HEK293 (cell line): Measurements from ENCODE around the gene VSTM2B.

Source experiments
- EGR2 ChIP-seq: fragments of 450-650 bp; formaldehyde crosslinking; IDR thresholded peaks from 2 replicates; pipeline ENCODE4 v1.5.1; 2016; ENCODE audit warnings: low read depth, missing biosample characterization, missing genetic modification characterization
- GLI4 ChIP-seq: fragments of 450-650 bp; formaldehyde crosslinking; IDR thresholded peaks from 2 replicates; pipeline ENCODE4 v1.5.1; 2016; ENCODE audit warnings: missing biosample characterization, missing genetic modification characterization
- GLIS1 ChIP-seq: fragments of 450-650 bp; formaldehyde crosslinking; IDR thresholded peaks from 2 replicates; pipeline ENCODE4 v1.5.1; 2016; ENCODE audit warnings: missing biosample characterization, missing genetic modification characterization
- KLF16 ChIP-seq: fragments of 450-650 bp; formaldehyde crosslinking; IDR thresholded peaks from 2 replicates; pipeline ENCODE4 v1.5.1; 2017; ENCODE audit warnings: missing biosample characterization, missing genetic modification characterization
- KLF17 ChIP-seq: fragments of 450-650 bp; formaldehyde crosslinking; IDR thresholded peaks from 2 replicates; pipeline ENCODE4 v1.5.1; 2016; ENCODE audit warnings: missing biosample characterization, missing genetic modification characterization
- PRDM6 ChIP-seq: fragments of 450-650 bp; formaldehyde crosslinking; IDR thresholded peaks from 2 replicates; pipeline ENCODE4 v1.5.1; 2017; ENCODE audit warnings: missing biosample characterization, missing genetic modification characterization
- SETDB1 ChIP-seq: IDR thresholded peaks from one replicate; pipeline ENCODE4 v1.6.1; 2017; ENCODE audit warnings: mild to moderate bottlenecking, low read length, moderate library complexity, mixed read lengths; ENCODE audit not compliant: insufficient read length
- SP2 ChIP-seq: fragments of 450-650 bp; formaldehyde crosslinking; IDR thresholded peaks from 2 replicates; pipeline ENCODE4 v1.5.1; 2016; ENCODE audit warnings: missing biosample characterization, missing genetic modification characterization
- ZBTB21 ChIP-seq: fragments of 450-650 bp; formaldehyde crosslinking; IDR thresholded peaks from 2 replicates; pipeline ENCODE4 v1.5.1; 2017; ENCODE audit warnings: missing biosample characterization, missing genetic modification characterization
- ZBTB48 ChIP-seq: fragments of 450-650 bp; formaldehyde crosslinking; IDR thresholded peaks from 2 replicates; pipeline ENCODE4 v1.5.1; 2016; ENCODE audit warnings: missing biosample characterization, missing genetic modification characterization
- ZFP3 ChIP-seq: fragments of 450-650 bp; formaldehyde crosslinking; IDR thresholded peaks from 2 replicates; pipeline ENCODE4 v1.5.1; 2016; ENCODE audit warnings: low read depth, missing biosample characterization, missing genetic modification characterization
- ZNF112 ChIP-seq: fragments of 450-650 bp; formaldehyde crosslinking; IDR thresholded peaks from 2 replicates; pipeline ENCODE4 v1.5.0; 2017; ENCODE audit warnings: missing biosample characterization, missing genetic modification characterization
- ZNF266 ChIP-seq: fragments of 450-650 bp; formaldehyde crosslinking; IDR thresholded peaks from 2 replicates; pipeline ENCODE4 v1.5.1; 2016; ENCODE audit warnings: missing biosample characterization, missing genetic modification characterization, low read depth
- ZNF302 ChIP-seq: fragments of 450-650 bp; formaldehyde crosslinking; IDR thresholded peaks from 2 replicates; pipeline ENCODE4 v1.5.1; 2016; ENCODE audit warnings: missing biosample characterization, missing genetic modification characterization, low read depth
- ZNF404 ChIP-seq: fragments of 450-650 bp; formaldehyde crosslinking; IDR thresholded peaks from 2 replicates; pipeline ENCODE4 v1.5.1; 2017; ENCODE audit warnings: missing biosample characterization, missing genetic modification characterization
- ZNF426 ChIP-seq: fragments of 450-650 bp; formaldehyde crosslinking; IDR thresholded peaks from 2 replicates; pipeline ENCODE4 v1.5.1; 2017; ENCODE audit warnings: missing biosample characterization, missing genetic modification characterization, mild to moderate bottlenecking, inconsistent platforms, moderate library complexity
- ZNF514 ChIP-seq: fragments of 450-650 bp; formaldehyde crosslinking; IDR thresholded peaks from 2 replicates; pipeline ENCODE4 v1.5.1; 2016; ENCODE audit warnings: missing biosample characterization, missing genetic modification characterization
- ZNF518A ChIP-seq: fragments of 450-650 bp; formaldehyde crosslinking; conservative IDR thresholded peaks from 2 replicates; pipeline ENCODE4 v1.5.1; 2016; ENCODE audit warnings: low read depth, missing biosample characterization, missing genetic modification characterization
- ZNF596 ChIP-seq: fragments of 450-650 bp; IDR thresholded peaks from 2 replicates; pipeline ENCODE4 v1.5.0; 2018; ENCODE audit warnings: missing biosample characterization, mild to moderate bottlenecking, missing genetic modification characterization, moderate library complexity
- ZNF610 ChIP-seq: fragments of 450-650 bp; formaldehyde crosslinking; IDR thresholded peaks from 2 replicates; pipeline ENCODE4 v1.5.1; 2016; ENCODE audit warnings: missing biosample characterization, missing genetic modification characterization, borderline replicate concordance
- ZNF623 ChIP-seq: fragments of 450-650 bp; formaldehyde crosslinking; IDR thresholded peaks from 2 replicates; pipeline ENCODE4 v1.5.1; 2016; ENCODE audit warnings: missing biosample characterization, missing genetic modification characterization
- ZNF660 ChIP-seq: fragments of 450-650 bp; IDR thresholded peaks from 2 replicates; pipeline ENCODE4 v1.5.1; 2018; ENCODE audit warnings: missing biosample characterization, mild to moderate bottlenecking, missing genetic modification characterization
- ZNF677 ChIP-seq: fragments of 450-650 bp; IDR thresholded peaks from 2 replicates; pipeline ENCODE4 v1.5.0; 2018; ENCODE audit warnings: missing biosample characterization, mild to moderate bottlenecking, missing genetic modification characterization, moderate library complexity
- ZNF707 ChIP-seq: fragments of 450-650 bp; formaldehyde crosslinking; IDR thresholded peaks from 2 replicates; pipeline ENCODE4 v1.5.1; 2016; ENCODE audit warnings: missing biosample characterization, missing genetic modification characterization
- ZNF785 ChIP-seq: fragments of 450-650 bp; formaldehyde crosslinking; IDR thresholded peaks from 2 replicates; pipeline ENCODE4 v1.5.1; 2016; ENCODE audit warnings: missing biosample characterization, missing genetic modification characterization
- ZSCAN23 ChIP-seq: fragments of 450-650 bp; formaldehyde crosslinking; IDR thresholded peaks from 2 replicates; pipeline ENCODE4 v1.5.1; 2016; ENCODE audit warnings: missing biosample characterization, missing genetic modification characterization
- ZXDB ChIP-seq: fragments of 450-650 bp; formaldehyde crosslinking; IDR thresholded peaks from 2 replicates; pipeline ENCODE4 v1.5.1; 2016; ENCODE audit warnings: missing biosample characterization, missing genetic modification characterization
- TF ChIP-seq, protein P1 (sequence below): fragments of 450-650 bp; formaldehyde crosslinking; IDR thresholded peaks from 2 replicates; pipeline ENCODE4 v1.5.1; 2016; ENCODE audit warnings: missing biosample characterization, missing genetic modification characterization
- TF ChIP-seq, protein P2 (sequence below): fragments of 450-650 bp; formaldehyde crosslinking; IDR thresholded peaks from 2 replicates; pipeline ENCODE4 v1.5.1; 2016; ENCODE audit warnings: missing biosample characterization, missing genetic modification characterization

Gene VSTM2B

GRCh38 chr19:29587518-29587986 lies 61.8 kb downstream of the VSTM2B start (continued):
- TF ChIP-seq ZSCAN23 (tag by site-specific recombination) (0 out of 2 replicates have a peak, but pooled peaks have one; percentile 43), SETDB1 (peak; percentile 16), ZBTB21 (peak; percentile 81), ZNF707 (tag by site-specific recombination) (no peak), ZBTB48 (tag by site-specific recombination) (0 out of 2 replicates have a peak, but pooled peaks have one; percentile 18), KLF16 (tag by site-specific recombination) (no peak), ZNF514 (tag by site-specific recombination) (no peak), EGR2 (no peak), PRDM6 (tag by site-specific recombination) (no peak), ZNF610 (tag by site-specific recombination) (no peak), ZNF266 (tag by site-specific recombination) (no peak), ZNF112 (no peak), ZNF302 (tag by site-specific recombination) (no peak), ZNF660 (tag by site-specific recombination) (peak; percentile 89), ZXDB (tag by site-specific recombination) (peak; percentile 54), ZNF426 (tag by site-specific recombination) (no peak), KLF17 (tag by site-specific recombination) (peak; percentile 61; the same call in 1 of the 2 replicates), GLIS1 (tag by site-specific recombination) (peak; percentile 66), ZFP3 (tag by site-specific recombination) (no peak), GLI4 (tag by site-specific recombination) (no peak), SP2 (tag by site-specific recombination) (peak; percentile 59), ZNF785 (no peak), ZNF404 (no peak), ZNF518A (tag by site-specific recombination) (peak; percentile 43), ZNF677 (no peak), ZNF596 (tag by site-specific recombination) (no peak), ZNF623 (tag by site-specific recombination) (peak; percentile 34; the same call in 1 of the 2 replicates)
- TF ChIP-seq, protein P1, sequence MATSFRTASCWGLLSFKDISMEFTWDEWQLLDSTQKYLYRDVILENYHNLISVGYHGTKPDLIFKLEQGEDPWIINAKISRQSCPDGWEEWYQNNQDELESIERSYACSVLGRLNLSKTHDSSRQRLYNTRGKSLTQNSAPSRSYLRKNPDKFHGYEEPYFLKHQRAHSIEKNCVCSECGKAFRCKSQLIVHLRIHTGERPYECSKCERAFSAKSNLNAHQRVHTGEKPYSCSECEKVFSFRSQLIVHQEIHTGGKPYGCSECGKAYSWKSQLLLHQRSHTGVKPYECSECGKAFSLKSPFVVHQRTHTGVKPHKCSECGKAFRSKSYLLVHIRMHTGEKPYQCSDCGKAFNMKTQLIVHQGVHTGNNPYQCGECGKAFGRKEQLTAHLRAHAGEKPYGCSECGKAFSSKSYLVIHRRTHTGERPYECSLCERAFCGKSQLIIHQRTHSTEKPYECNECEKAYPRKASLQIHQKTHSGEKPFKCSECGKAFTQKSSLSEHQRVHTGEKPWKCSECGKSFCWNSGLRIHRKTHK = no peak
- TF ChIP-seq, protein P2, sequence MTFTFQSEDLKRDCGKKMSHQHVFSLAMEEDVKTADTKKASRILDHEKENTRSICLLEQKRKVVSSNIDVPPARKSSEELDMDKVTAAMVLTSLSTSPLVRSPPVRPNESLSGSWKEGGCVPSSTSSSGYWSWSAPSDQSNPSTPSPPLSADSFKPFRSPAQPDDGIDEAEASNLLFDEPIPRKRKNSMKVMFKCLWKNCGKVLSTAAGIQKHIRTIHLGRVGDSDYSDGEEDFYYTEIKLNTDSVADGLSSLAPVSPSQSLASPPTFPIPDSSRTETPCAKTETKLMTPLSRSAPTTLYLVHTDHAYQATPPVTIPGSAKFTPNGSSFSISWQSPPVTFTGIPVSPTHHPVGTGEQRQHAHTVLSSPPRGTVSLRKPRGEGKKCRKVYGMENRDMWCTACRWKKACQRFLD (tag by site-specific recombination) = no peak
